ENCODE results near the gene CA9. TPM values are rescaled to one million over a fixed set of nuclear protein-coding genes. Genes with fewer than 3 reads are reported as not detected.

CA9 gene
- total RNA-seq, 1 donor from 2014 or later: 0.04 TPM

DNA sequence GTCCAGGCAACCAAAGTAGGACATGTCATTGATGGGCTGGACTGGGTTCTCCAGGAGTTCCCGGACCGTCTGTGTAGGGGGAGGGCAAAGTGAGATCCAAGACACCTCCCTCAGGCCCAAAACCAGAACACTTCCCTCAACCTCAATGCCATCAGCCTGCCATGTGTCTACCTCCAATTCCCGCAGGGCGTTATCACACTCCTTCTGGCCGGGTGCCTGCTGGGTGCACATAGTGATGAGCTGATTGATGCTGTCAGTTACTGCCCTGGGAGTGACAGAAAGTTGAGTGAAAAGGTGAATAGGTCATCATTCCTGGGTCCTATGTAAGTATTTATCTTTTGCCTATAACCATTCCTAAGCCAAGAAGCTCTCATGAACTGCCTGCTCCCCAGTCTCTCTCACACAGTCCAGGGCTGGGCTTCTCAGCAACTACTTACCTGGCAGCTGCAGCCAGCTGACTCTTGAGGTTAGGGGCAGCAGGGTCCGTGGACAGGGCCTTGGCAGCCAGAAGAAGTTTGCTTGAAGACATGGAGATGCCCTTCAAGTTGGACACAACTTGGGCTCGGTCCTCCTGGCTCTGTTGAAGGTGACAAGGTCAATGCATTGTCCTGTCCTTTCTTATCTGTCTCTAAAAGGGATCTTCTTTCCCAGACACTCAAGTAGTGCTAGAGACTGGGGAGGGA, 37.2 kb downstream of the CA9 start:
- Histone ChIP-seq H3K4me3 (ENCODE audit: low read depth, low read length) (no peak overlapping the region), H3K27me3 (ENCODE audit: control insufficient read depth, insufficient read depth, low read length) (no peaks in the 10 kb centered on the region), H3K36me3 (ENCODE audit: control insufficient read depth, insufficient read depth, low read length) (peaks cover 11% of the 10 kb centered on the region)
- no peak for DNase-seq (ENCODE audit: low read depth)
- TF ChIP-seq, protein P1, sequence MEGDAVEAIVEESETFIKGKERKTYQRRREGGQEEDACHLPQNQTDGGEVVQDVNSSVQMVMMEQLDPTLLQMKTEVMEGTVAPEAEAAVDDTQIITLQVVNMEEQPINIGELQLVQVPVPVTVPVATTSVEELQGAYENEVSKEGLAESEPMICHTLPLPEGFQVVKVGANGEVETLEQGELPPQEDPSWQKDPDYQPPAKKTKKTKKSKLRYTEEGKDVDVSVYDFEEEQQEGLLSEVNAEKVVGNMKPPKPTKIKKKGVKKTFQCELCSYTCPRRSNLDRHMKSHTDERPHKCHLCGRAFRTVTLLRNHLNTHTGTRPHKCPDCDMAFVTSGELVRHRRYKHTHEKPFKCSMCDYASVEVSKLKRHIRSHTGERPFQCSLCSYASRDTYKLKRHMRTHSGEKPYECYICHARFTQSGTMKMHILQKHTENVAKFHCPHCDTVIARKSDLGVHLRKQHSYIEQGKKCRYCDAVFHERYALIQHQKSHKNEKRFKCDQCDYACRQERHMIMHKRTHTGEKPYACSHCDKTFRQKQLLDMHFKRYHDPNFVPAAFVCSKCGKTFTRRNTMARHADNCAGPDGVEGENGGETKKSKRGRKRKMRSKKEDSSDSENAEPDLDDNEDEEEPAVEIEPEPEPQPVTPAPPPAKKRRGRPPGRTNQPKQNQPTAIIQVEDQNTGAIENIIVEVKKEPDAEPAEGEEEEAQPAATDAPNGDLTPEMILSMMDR (IDR thresholded peaks at IDR 0.05; ENCODE audit: insufficient read depth, low read length, poor library complexity, severe bottlenecking): no peak

DNA sequence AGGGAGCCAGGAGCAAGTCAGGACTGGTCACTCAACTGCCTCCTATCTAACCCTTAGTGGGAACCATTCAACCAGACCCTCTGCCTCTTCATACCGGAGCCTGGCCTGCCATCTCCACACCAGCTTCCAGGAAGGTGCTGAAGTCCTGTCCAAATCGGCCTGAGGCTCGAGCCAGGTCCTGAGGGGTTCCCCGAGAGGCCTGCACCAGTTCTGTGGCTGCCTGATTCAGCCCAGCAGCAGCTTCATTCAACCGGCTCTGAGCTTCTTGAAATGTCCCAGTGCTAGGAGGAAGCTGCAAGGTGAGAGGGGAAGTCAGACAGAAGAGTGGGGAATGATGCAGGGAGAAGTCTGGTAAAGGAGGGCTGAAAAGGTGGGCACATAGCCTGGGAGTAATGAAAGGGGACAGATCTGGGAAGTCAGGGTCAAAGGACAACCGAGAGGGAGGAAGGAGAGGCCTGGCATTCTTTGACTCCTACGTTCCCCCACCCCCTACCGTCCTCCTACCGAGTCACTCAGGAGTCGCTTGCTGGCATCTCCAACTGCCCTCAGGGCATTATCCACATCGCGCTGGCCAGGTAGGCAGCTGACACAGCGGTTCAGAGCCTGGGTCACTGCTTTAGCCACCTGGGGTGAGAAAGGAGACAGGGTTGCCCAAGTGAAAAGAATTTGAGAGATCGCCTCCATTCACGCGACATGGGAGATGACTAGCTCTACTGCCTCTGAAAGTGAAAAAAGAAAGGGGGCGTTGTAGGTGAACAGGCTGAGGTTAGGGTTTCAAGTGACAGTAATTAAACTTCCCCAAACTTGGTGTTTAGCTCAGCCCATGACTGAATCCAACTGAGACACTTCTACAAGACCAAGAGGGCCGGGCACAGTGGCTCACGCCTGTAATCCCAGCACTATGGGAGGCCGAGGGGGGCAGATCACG, 38.0 kb downstream of the CA9 start:
- TF ChIP-seq, protein P1 (IDR thresholded peaks at IDR 0.05; ENCODE audit: insufficient read depth, low read length, poor library complexity, severe bottlenecking): no peak
- Histone ChIP-seq H3K36me3 (ENCODE audit: control insufficient read depth, insufficient read depth, low read length) (peaks cover 13% of the 10 kb centered on the region), H3K27me3 (ENCODE audit: control insufficient read depth, insufficient read depth, low read length) (no peaks in the 10 kb centered on the region), H3K4me3 (ENCODE audit: low read depth, low read length) (no peak overlapping the region)
- DNase-seq (ENCODE audit: low read depth): no peak

DNA sequence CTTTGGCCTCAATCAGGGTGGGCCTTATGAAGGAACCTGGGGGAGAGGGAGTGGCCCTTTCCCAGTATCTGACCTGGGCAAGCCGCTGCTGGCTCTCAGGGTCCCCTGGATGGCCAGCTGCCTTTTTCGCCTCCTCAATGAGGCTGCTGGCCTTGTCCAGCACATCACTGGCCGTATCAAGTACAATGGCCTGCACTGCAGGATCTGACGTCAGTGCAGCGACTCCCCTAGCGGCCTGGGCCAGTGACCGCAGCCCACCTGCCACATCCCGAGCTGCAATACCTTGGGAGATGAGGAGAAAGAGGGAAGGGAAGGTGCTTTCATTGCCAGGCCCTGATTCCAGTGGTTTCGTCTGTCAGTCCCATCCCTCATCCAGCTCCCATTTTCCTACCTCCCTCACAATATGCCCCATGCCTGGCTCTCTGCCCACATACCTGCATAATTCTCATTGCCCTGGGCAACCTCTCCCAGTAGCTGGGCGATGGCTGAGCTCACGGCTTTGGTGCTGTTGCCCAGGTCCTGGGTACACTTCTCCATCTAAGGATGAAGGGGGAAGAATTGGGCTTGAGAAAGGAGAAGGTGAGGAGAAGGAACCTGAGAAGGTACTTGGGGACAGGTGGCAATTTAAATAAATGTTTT, 39.2 kb downstream of the CA9 start:
- no peak for DNase-seq (ENCODE audit: low read depth)
- no peaks in the 10 kb centered on the region for H3K27me3 ChIP-seq (ENCODE audit: control insufficient read depth, insufficient read depth, low read length)
- TF ChIP-seq, protein P1 (IDR thresholded peaks at IDR 0.05; ENCODE audit: insufficient read depth, low read length, poor library complexity, severe bottlenecking): no peak
- no peak overlapping the region for H3K4me3 ChIP-seq (ENCODE audit: low read depth, low read length)
- peaks cover 13% of the 10 kb centered on the region for H3K36me3 ChIP-seq (ENCODE audit: control insufficient read depth, insufficient read depth, low read length)

DNA sequence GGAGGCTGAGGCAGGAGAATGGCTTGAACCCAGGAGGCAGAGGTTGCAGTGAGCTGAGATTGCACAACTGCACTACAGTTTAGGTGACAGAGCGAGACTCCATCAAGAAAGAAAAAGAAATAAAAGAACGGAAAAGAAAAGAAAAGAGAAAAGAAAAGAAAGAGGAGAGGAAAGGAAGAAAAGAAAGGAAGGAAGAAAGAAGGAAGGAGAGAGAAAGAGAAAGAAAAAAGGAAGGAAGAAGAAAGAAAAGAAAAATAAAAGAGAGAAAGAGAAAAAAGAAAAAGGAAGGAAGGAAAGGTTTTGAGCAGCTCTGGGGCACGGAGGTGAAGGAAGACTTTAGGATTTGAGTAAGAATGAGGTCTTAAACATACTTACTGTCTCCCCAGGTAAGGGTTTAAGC, 39.9 kb downstream of the CA9 start:
- Histone ChIP-seq H3K36me3 (ENCODE audit: control insufficient read depth, insufficient read depth, low read length) (peaks cover 11% of the 10 kb centered on the region), H3K4me3 (ENCODE audit: low read depth, low read length) (no peak overlapping the region), H3K27me3 (ENCODE audit: control insufficient read depth, insufficient read depth, low read length) (no peaks in the 10 kb centered on the region)
- DNase-seq (ENCODE audit: low read depth): no peak
- TF ChIP-seq, protein P1 (IDR thresholded peaks at IDR 0.05; ENCODE audit: insufficient read depth, low read length, poor library complexity, severe bottlenecking): no peak

DNA sequence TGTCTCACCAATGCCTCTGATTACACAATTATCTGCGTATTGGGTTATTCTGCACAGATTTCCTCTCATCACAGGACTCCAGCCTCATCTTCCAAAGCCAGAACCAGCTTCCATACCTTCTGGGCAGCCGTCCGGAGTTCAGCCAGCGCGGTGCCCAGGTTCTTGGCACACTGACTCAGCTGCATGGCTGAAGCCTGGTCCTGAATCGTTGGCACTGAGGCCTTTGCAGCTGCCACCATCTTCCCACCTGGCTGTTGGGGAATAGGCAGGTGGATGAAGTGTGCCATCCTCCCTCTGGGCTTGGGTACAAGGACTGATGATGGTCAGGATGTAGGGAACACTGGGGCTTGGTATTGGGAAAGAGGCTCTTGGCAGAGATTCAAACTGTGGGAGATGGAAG, 40.4 kb downstream of the CA9 start:
- Histone ChIP-seq H3K36me3 (ENCODE audit: control insufficient read depth, insufficient read depth, low read length) (peaks cover 13% of the 10 kb centered on the region), H3K27me3 (ENCODE audit: control insufficient read depth, insufficient read depth, low read length) (no peaks in the 10 kb centered on the region), H3K4me3 (ENCODE audit: low read depth, low read length) (no peak overlapping the region)
- no peak for DNase-seq (ENCODE audit: low read depth)
- TF ChIP-seq, protein P1 (IDR thresholded peaks at IDR 0.05; ENCODE audit: insufficient read depth, low read length, poor library complexity, severe bottlenecking): no peak

Data from kidney epithelial cell (primary cell).